ENCODE measurements around the gene IL1R1.

Gene IL1R1

GRCh38 chr2:102140377-102140776 lies 2.2 kb upstream of the IL1R1 start:
- no peak for DNase-seq (ENCODE audit: low read depth)

GRCh38 chr2:102141011-102141943 lies 1.3 kb upstream of the IL1R1 start:
- peak; percentile 68 for DNase-seq (ENCODE audit: low read depth)

- no peak for DNase-seq (ENCODE audit: low read depth)
Measured at GRCh38 chr2:102142829-102143449, 393 bp downstream of the IL1R1 start.

GRCh38 chr2:102143450-102143985 lies 972 bp downstream of the IL1R1 start:
- DNase-seq (ENCODE audit: low read depth), result no peak

GRCh38 chr2:102144128-102144527 lies 1.6 kb downstream of the IL1R1 start:
- no peak for DNase-seq (ENCODE audit: low read depth)

GRCh38 chr2:102145107-102145506 lies 2.6 kb downstream of the IL1R1 start:
- no peak for DNase-seq (ENCODE audit: low read depth)

GRCh38 chr2:102145934-102146333 lies 3.4 kb downstream of the IL1R1 start:
- no peak for DNase-seq (ENCODE audit: low read depth)

GRCh38 chr2:102147935-102148334 lies 5.4 kb downstream of the IL1R1 start:
- no peak for DNase-seq (ENCODE audit: low read depth)

GRCh38 chr2:102149243-102149642 lies 6.7 kb downstream of the IL1R1 start:
- DNase-seq (ENCODE audit: low read depth), result no peak

- no peak for DNase-seq (ENCODE audit: low read depth)
Measured at GRCh38 chr2:102149644-102150455, 7.3 kb downstream of the IL1R1 start.

GRCh38 chr2:102154364-102154763 lies 11.8 kb downstream of the IL1R1 start:
- no peak for DNase-seq (ENCODE audit: low read depth)

GRCh38 chr2:102154946-102155702 lies 12.6 kb downstream of the IL1R1 start:
- no peak for DNase-seq (ENCODE audit: low read depth)

- no peak for DNase-seq (ENCODE audit: low read depth)
Measured at GRCh38 chr2:102155703-102156515, 13.4 kb downstream of the IL1R1 start.

- DNase-seq (ENCODE audit: low read depth), result no peak
Measured at GRCh38 chr2:102158011-102158755, 15.6 kb downstream of the IL1R1 start.

- DNase-seq (ENCODE audit: low read depth), result no peak
Measured at GRCh38 chr2:102159295-102159694, 16.7 kb downstream of the IL1R1 start.

GRCh38 chr2:102166189-102166845 lies 23.8 kb downstream of the IL1R1 start:
- DNase-seq (ENCODE audit: low read depth), result peak; percentile 9

- DNase-seq (ENCODE audit: low read depth), result no peak
Measured at GRCh38 chr2:102168026-102168771, 25.7 kb downstream of the IL1R1 start.

GRCh38 chr2:102171946-102172345 lies 29.4 kb downstream of the IL1R1 start:
- DNase-seq (ENCODE audit: low read depth), result no peak

- DNase-seq (ENCODE audit: low read depth), result no peak
Measured at GRCh38 chr2:102172745-102173144, 30.2 kb downstream of the IL1R1 start.

Data from HS-5 (cell line).